Activated CD4-positive, alpha-beta T cell treated with anti-CD3 and anti-CD28 coated beads, Interleukin-2, amount 50 U/mL, for 4 hours (primary cell): ENCODE measurements around the gene ZSCAN18.
A peak's percentile ranks its signal among the peaks of the same experiment; 100 is the strongest.
"Not testable (repeated sequence)": the region's sequence is repeated elsewhere in the genome, so short reads cannot be mapped to it uniquely, and the experiment has no call there.

Source experiments
- DNase-seq, 2 experiments: peaks; one replicate each; pipeline ENCODE4 v3.0.0-alpha.2; 2020

Gene ZSCAN18

GRCh38 chr19:58097781-58098681, at the start of gene ZSCAN18:
Gene ZSCAN18, minus strand, starts transcription at chr19:58098231. Its CDS starts 7,964 bp downstream, at chr19:58090267.
- peak; percentile 94 to 95 for DNase-seq

- not testable (repeated sequence) for DNase-seq
Measured at GRCh38 chr19:58147475-58147874, 49.4 kb upstream of the ZSCAN18 start.

GRCh38 chr19:58145849-58146248, 47.8 kb upstream of the ZSCAN18 start:
- no peak for DNase-seq

- DNase-seq: no peak
Measured at GRCh38 chr19:58134244-58134643, 36.2 kb upstream of the ZSCAN18 start.

- no peak for DNase-seq
Measured at GRCh38 chr19:58129284-58129683, 31.3 kb upstream of the ZSCAN18 start.

GRCh38 chr19:58128041-58128685, 30.1 kb upstream of the ZSCAN18 start:
- DNase-seq: no peak

GRCh38 chr19:58123354-58123753, 25.3 kb upstream of the ZSCAN18 start:
- DNase-seq: no peak

GRCh38 chr19:58118979-58119733, 21.1 kb upstream of the ZSCAN18 start:
- DNase-seq: no peak

GRCh38 chr19:58117841-58118575, 20.0 kb upstream of the ZSCAN18 start:
- no peak for DNase-seq

- no peak for DNase-seq
Measured at GRCh38 chr19:58108546-58108817, 10.5 kb upstream of the ZSCAN18 start.

- DNase-seq: no peak
Measured at GRCh38 chr19:58107778-58108545, 9.9 kb upstream of the ZSCAN18 start.

GRCh38 chr19:58098682-58098998, 609 bp upstream of the ZSCAN18 start:
- DNase-seq: no peak

- no peak for DNase-seq
Measured at GRCh38 chr19:58097349-58097748, 682 bp downstream of the ZSCAN18 start.

GRCh38 chr19:58096884-58097283, 1.1 kb downstream of the ZSCAN18 start:
- DNase-seq: no peak

- no peak for DNase-seq
Measured at GRCh38 chr19:58095328-58095727, 2.7 kb downstream of the ZSCAN18 start.

- DNase-seq: no peak
Measured at GRCh38 chr19:58093071-58093470, 5.0 kb downstream of the ZSCAN18 start.

GRCh38 chr19:58091251-58091995, 6.6 kb downstream of the ZSCAN18 start:
- DNase-seq: no peak

- DNase-seq: no peak
Measured at GRCh38 chr19:58089846-58090245, 8.2 kb downstream of the ZSCAN18 start.

GRCh38 chr19:58088521-58089052, 9.4 kb downstream of the ZSCAN18 start:
- DNase-seq: no peak

- no peak for DNase-seq
Measured at GRCh38 chr19:58086825-58087710, 11.0 kb downstream of the ZSCAN18 start.
